KMS-11 (cell line): Measurements from ENCODE around the gene CFHR4.
"Not testable (repeated sequence)": the region's sequence is repeated elsewhere in the genome, so short reads cannot be mapped to it uniquely, and the experiment has no call there.

Experiments used
- H2AFZ ChIP-seq: fragments of 200-600 bp; sonication (generic); 2 replicates; pipeline ENCODE4 v1.6.1; 2016; ENCODE audit warnings: antibody characterized with exemption, mixed run types, low read depth
- H3K27ac ChIP-seq: fragments of 200-600 bp; sonication (generic); 2 replicates; pipeline ENCODE4 v1.6.1; 2016; ENCODE audit warnings: mild to moderate bottlenecking, mixed run types
- H3K27me3 ChIP-seq: fragments of 200-600 bp; sonication (generic); 2 replicates; pipeline ENCODE4 v1.6.1; 2017; ENCODE audit warnings: mild to moderate bottlenecking, low read depth, mixed run types, moderate library complexity; ENCODE audit not compliant: insufficient read depth
- H3K36me3 ChIP-seq: fragments of 200-600 bp; sonication (generic); 2 replicates; pipeline ENCODE4 v1.6.1; 2017; ENCODE audit warnings: mild to moderate bottlenecking, mixed run types; ENCODE audit not compliant: insufficient read depth
- H3K4me1 ChIP-seq: fragments of 200-600 bp; sonication (generic); 2 replicates; pipeline ENCODE4 v1.6.1; 2016; ENCODE audit warnings: mild to moderate bottlenecking, low read depth, mixed run types; ENCODE audit not compliant: poor library complexity, severe bottlenecking
- H3K4me2 ChIP-seq: fragments of 200-600 bp; sonication (generic); 2 replicates; pipeline ENCODE4 v1.7.0; 2016; ENCODE audit warnings: mild to moderate bottlenecking, mixed run types
- H3K4me3 ChIP-seq: fragments of 200-600 bp; sonication (generic); IDR thresholded peaks from 2 replicates; pipeline ENCODE4 v1.6.1; 2017; ENCODE audit warnings: low read depth, low read length, mixed read lengths; ENCODE audit not compliant: insufficient read depth
- H3K79me2 ChIP-seq: fragments of 200-600 bp; sonication (generic); 2 replicates; pipeline ENCODE4 v1.6.1; 2016; ENCODE audit warnings: low read depth, mixed run types; ENCODE audit not compliant: insufficient read depth
- H3K9ac ChIP-seq: fragments of 200-600 bp; sonication (generic); 2 replicates; pipeline ENCODE4 v1.6.1; 2016; ENCODE audit warnings: mild to moderate bottlenecking, mixed run types
- H4K20me1 ChIP-seq: fragments of 200-600 bp; sonication (generic); 2 replicates; pipeline ENCODE4 v1.6.1; 2016; ENCODE audit warnings: mild to moderate bottlenecking, mixed run types; ENCODE audit not compliant: insufficient read depth
- CTCF ChIP-seq: fragments of 200-600 bp; sonication (generic); conservative IDR thresholded peaks from 2 replicates; pipeline ENCODE4 v1.6.1; 2017; ENCODE audit warnings: low read depth, mild to moderate bottlenecking, antibody characterized with exemption, low read length, moderate library complexity, mixed read lengths

CFHR4 gene

GRCh38 chr1:196887515-196888239 is at the start of gene CFHR4:
Gene CFHR4 (plus strand): TSS chr1:196888052. CDS start chr1:196888151, 99 bp downstream.
- Histone ChIP-seq H3K79me2 (no peaks in the 10 kb centered on the region), H3K4me1 (peaks cover 21% of the 10 kb centered on the region), H3K27ac (no peak within 1 kb of the TSS), H4K20me1 (no peaks in the 10 kb centered on the region), H3K4me3 (no peak within 1 kb of the TSS), H3K36me3 (no peaks in the 10 kb centered on the region), H2AFZ (no peak within 1 kb of the TSS), H3K4me2 (peak within 1 kb of the TSS; percentile 37), H3K27me3 (no peaks in the 10 kb centered on the region), H3K9ac (no peak within 1 kb of the TSS)
- no peak for TF ChIP-seq CTCF

- not testable (repeated sequence) for H3K4me3 ChIP-seq, H3K9ac ChIP-seq, H3K27me3 ChIP-seq, H3K4me1 ChIP-seq, H3K79me2 ChIP-seq, H2AFZ ChIP-seq, H3K27ac ChIP-seq, H3K36me3 ChIP-seq, H4K20me1 ChIP-seq, H3K4me2 ChIP-seq
These were observed 38.0 kb upstream of the CFHR4 start for GRCh38 chr1:196849613-196850492.

- no peaks in the 10 kb centered on the region for H4K20me1 ChIP-seq
- no peak overlapping the region for H3K27ac ChIP-seq
- H3K79me2 ChIP-seq: no peaks in the 10 kb centered on the region
- H3K4me2 ChIP-seq: no peak overlapping the region
- no peaks in the 10 kb centered on the region for H3K27me3 ChIP-seq
- H2AFZ ChIP-seq: no peak overlapping the region
- no peaks in the 10 kb centered on the region for H3K36me3 ChIP-seq
- H3K4me1 ChIP-seq: no peaks in the 10 kb centered on the region
- no peak overlapping the region for H3K4me3 ChIP-seq
- TF ChIP-seq CTCF: no peak
- H3K9ac ChIP-seq: no peak overlapping the region
These were observed 31.8 kb upstream of the CFHR4 start for GRCh38 chr1:196856053-196856452.

- H4K20me1 ChIP-seq: no peaks in the 10 kb centered on the region
- no peak for TF ChIP-seq CTCF
- no peaks in the 10 kb centered on the region for H3K36me3 ChIP-seq
- no peak overlapping the region for H2AFZ ChIP-seq
- no peaks in the 10 kb centered on the region for H3K4me1 ChIP-seq
- H3K4me2 ChIP-seq: no peak overlapping the region
- H3K27ac ChIP-seq: no peak overlapping the region
- no peaks in the 10 kb centered on the region for H3K79me2 ChIP-seq
- no peak overlapping the region for H3K4me3 ChIP-seq
- no peak overlapping the region for H3K9ac ChIP-seq
- no peaks in the 10 kb centered on the region for H3K27me3 ChIP-seq
These were observed 30.7 kb upstream of the CFHR4 start for GRCh38 chr1:196857188-196857587.

- H4K20me1 ChIP-seq: no peaks in the 10 kb centered on the region
- H3K27ac ChIP-seq: no peak overlapping the region
- H3K27me3 ChIP-seq: no peaks in the 10 kb centered on the region
- no peak overlapping the region for H3K4me3 ChIP-seq
- no peak overlapping the region for H3K4me2 ChIP-seq
- no peaks in the 10 kb centered on the region for H3K36me3 ChIP-seq
- no peak for TF ChIP-seq CTCF
- H2AFZ ChIP-seq: no peak overlapping the region
- H3K79me2 ChIP-seq: no peaks in the 10 kb centered on the region
- H3K9ac ChIP-seq: no peak overlapping the region
- no peaks in the 10 kb centered on the region for H3K4me1 ChIP-seq
These were observed 29.0 kb upstream of the CFHR4 start for GRCh38 chr1:196858811-196859210.
